GM12872 (cell line): ENCODE data around the gene CAMK1D.

ENCODE experiments used
- CTCF ChIP-seq: IDR thresholded peaks from 3 replicates; pipeline ENCODE4 v1.5.1; 2011; ENCODE audit warnings: low read depth, mild to moderate bottlenecking, low read length, moderate library complexity; ENCODE audit not compliant: insufficient read depth

The CAMK1D gene

GRCh38 chr10:12459762-12460161 lies 110.4 kb downstream of the CAMK1D start:
- no peak for TF ChIP-seq CTCF

GRCh38 chr10:12463459-12463838 lies 114.1 kb downstream of the CAMK1D start:
- TF ChIP-seq CTCF = no peak

- no peak for TF ChIP-seq CTCF
Observed at GRCh38 chr10:12465385-12466136, 116.2 kb downstream of the CAMK1D start.

- no peak for TF ChIP-seq CTCF
Observed at GRCh38 chr10:12466704-12467305, 117.5 kb downstream of the CAMK1D start.

GRCh38 chr10:12469345-12469744 lies 120.0 kb downstream of the CAMK1D start:
- TF ChIP-seq CTCF = no peak

- no peak for TF ChIP-seq CTCF
Observed at GRCh38 chr10:12470719-12471118, 121.4 kb downstream of the CAMK1D start.

- TF ChIP-seq CTCF = no peak
Observed at GRCh38 chr10:12471135-12471534, 121.8 kb downstream of the CAMK1D start.
